Fibroblast of lung (primary cell): ENCODE measurements around the gene INHBC. TPM values are rescaled to one million over a fixed set of nuclear protein-coding genes. Genes with fewer than 3 reads are reported as not detected.
"Not testable (repeated sequence)": the region's sequence is repeated elsewhere in the genome, so short reads cannot be mapped to it uniquely, and the experiment has no call there.

Experiments used
- DNase-seq, 2 donors: peaks; one replicate each; pipeline versions ENCODE4 v3.0.0 to v3.0.0-alpha.2; 2010; ENCODE audit warnings: low read depth in 2 of 2
- H2AFZ ChIP-seq: 2 replicates; pipeline ENCODE4 v1.5.1; 2012; ENCODE audit warnings: low read length, control low read depth, inconsistent platforms
- H3K27ac ChIP-seq: 2 replicates; pipeline ENCODE4 v1.5.1; 2011; ENCODE audit warnings: low read length, control low read depth; ENCODE audit not compliant: insufficient read depth
- H3K27me3 ChIP-seq: 2 replicates; pipeline ENCODE4 v1.5.1; 2011; ENCODE audit warnings: mild to moderate bottlenecking, low read length; ENCODE audit not compliant: control insufficient read depth, insufficient read depth
- H3K36me3 ChIP-seq: 2 replicates; pipeline ENCODE4 v1.5.1; 2011; ENCODE audit warnings: low read length; ENCODE audit not compliant: control insufficient read depth, insufficient read depth
- H3K4me1 ChIP-seq: 2 replicates; pipeline ENCODE4 v1.5.1; 2011; ENCODE audit warnings: low read length; ENCODE audit not compliant: control insufficient read depth, insufficient read depth; ENCODE audit errors: extremely low read depth
- H3K4me2 ChIP-seq: 2 replicates; pipeline ENCODE4 v1.5.1; 2011; ENCODE audit warnings: low read length, control low read depth; ENCODE audit not compliant: insufficient read depth; ENCODE audit errors: extremely low read depth
- H3K4me3 ChIP-seq, 4 experiments: fragments of 200-600 bp in 1 of 4; sonication (generic) in 1 of 4; replicated peaks in 1 of 4; 2 replicates each; pipeline ENCODE4 v1.5.1; 2011 to 2016; ENCODE audit warnings: low read length in 4 of 4, low read depth in 3 of 4, mild to moderate bottlenecking in 3 of 4, control low read depth in 2 of 4, inconsistent platforms in 1 of 4, mixed read lengths in 1 of 4; ENCODE audit not compliant: insufficient read depth in 1 of 4; ENCODE audit errors: control extremely low read depth in 1 of 4
- H3K79me2 ChIP-seq: 2 replicates; pipeline ENCODE4 v1.5.1; 2012; ENCODE audit warnings: mild to moderate bottlenecking, low read length, inconsistent platforms; ENCODE audit not compliant: control insufficient read depth, insufficient read depth
- H3K9ac ChIP-seq: 2 replicates; pipeline ENCODE4 v1.5.1; 2011; ENCODE audit warnings: mild to moderate bottlenecking, low read length, control low read depth; ENCODE audit not compliant: insufficient read depth
- H3K9me3 ChIP-seq: 2 replicates; pipeline ENCODE4 v1.5.1; 2012; ENCODE audit warnings: low read depth, low read length; ENCODE audit not compliant: control insufficient read depth, insufficient read depth
- H4K20me1 ChIP-seq: 2 replicates; pipeline ENCODE4 v1.5.1; 2011; ENCODE audit warnings: low read length; ENCODE audit not compliant: control insufficient read depth, insufficient read depth; ENCODE audit errors: extremely low read depth
- EZH2 ChIP-seq: IDR thresholded peaks from 2 replicates; pipeline ENCODE4 v1.5.1; 2012; ENCODE audit warnings: low read length, control low read depth, mild to moderate bottlenecking; ENCODE audit errors: missing control alignments
- polyA plus RNA-seq, 2 donors: library from polyadenylated mRNA; depleted of rRNA in 1 of 2; stranded (reverse) in 1 of 2; unstranded in 1 of 2; fragments of >200 nt; gene quantifications; 2 replicates each; pipeline ENCODE4 v1.2.1, GENCODE V29; 2011 to 2012; ENCODE audit warnings: missing spikeins in 1 of 2
- total RNA-seq: library from RNA; depleted of rRNA; stranded (reverse); fragments of >200 nt; gene quantifications from 2 replicates; pipeline ENCODE4 v1.2.1, GENCODE V29; 2014
- TF ChIP-seq, protein P1 (sequence below), 2 donors: IDR thresholded peaks in 1 of 2; conservative IDR thresholded peaks in 1 of 2; 1 replicate in 1 of 2; 2 replicates in 1 of 2; pipeline ENCODE4 v1.5.1; 2011 to 2012; ENCODE audit warnings: low read length in 2 of 2, control low read depth in 1 of 2, inconsistent platforms in 1 of 2, low read depth in 1 of 2, mild to moderate bottlenecking in 1 of 2

Gene INHBC
- total and polyA plus RNA-seq, 2 donors (not counting 1 experiment from before 2014, with no cell fraction given), result 0.05 TPM; not detected in 1

DNA sequence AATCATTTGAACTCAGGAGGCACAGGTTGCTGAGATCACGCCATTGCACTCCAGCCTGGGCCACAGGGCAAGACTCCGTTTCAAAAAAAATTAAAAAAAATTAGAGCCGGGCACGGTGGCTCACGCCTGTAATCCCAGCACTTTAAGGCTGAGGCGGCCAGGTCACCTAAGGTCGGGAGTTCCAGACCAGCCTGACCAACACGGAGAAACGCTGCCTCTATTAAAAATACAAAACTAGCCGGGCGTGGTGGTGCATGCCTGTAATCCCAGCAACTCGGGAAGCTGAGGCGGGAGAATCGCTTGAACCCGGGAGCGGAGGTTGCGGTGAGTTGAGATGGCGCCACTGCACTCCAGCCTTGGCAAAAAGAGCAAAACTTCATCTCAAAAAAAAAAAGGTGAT lies 39.5 kb upstream of the INHBC start:
- H3K79me2 ChIP-seq, result no peaks in the 10 kb centered on the region
- no peaks in the 10 kb centered on the region for H3K27me3 ChIP-seq
- no peak overlapping the region for H3K4me3 ChIP-seq
- H4K20me1 ChIP-seq, result no peaks in the 10 kb centered on the region
- H3K4me1 ChIP-seq, result peaks cover 4% of the 10 kb centered on the region
- no peak for DNase-seq
- no peaks in the 10 kb centered on the region for H3K9me3 ChIP-seq
- no peak overlapping the region for H3K9ac ChIP-seq
- H2AFZ ChIP-seq, result no peak overlapping the region
- H3K4me2 ChIP-seq, result no peak overlapping the region
- TF ChIP-seq, protein P1, sequence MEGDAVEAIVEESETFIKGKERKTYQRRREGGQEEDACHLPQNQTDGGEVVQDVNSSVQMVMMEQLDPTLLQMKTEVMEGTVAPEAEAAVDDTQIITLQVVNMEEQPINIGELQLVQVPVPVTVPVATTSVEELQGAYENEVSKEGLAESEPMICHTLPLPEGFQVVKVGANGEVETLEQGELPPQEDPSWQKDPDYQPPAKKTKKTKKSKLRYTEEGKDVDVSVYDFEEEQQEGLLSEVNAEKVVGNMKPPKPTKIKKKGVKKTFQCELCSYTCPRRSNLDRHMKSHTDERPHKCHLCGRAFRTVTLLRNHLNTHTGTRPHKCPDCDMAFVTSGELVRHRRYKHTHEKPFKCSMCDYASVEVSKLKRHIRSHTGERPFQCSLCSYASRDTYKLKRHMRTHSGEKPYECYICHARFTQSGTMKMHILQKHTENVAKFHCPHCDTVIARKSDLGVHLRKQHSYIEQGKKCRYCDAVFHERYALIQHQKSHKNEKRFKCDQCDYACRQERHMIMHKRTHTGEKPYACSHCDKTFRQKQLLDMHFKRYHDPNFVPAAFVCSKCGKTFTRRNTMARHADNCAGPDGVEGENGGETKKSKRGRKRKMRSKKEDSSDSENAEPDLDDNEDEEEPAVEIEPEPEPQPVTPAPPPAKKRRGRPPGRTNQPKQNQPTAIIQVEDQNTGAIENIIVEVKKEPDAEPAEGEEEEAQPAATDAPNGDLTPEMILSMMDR (conservative IDR thresholded peaks at IDR 0.05 in 1 of 2, IDR thresholded peaks at IDR 0.05 in 1 of 2; ENCODE audit: low read depth in 1 of 2, low read length in 2 of 2), result no peak
- no peak for TF ChIP-seq EZH2
- no peaks in the 10 kb centered on the region for H3K36me3 ChIP-seq
- no peak overlapping the region for H3K27ac ChIP-seq

DNA sequence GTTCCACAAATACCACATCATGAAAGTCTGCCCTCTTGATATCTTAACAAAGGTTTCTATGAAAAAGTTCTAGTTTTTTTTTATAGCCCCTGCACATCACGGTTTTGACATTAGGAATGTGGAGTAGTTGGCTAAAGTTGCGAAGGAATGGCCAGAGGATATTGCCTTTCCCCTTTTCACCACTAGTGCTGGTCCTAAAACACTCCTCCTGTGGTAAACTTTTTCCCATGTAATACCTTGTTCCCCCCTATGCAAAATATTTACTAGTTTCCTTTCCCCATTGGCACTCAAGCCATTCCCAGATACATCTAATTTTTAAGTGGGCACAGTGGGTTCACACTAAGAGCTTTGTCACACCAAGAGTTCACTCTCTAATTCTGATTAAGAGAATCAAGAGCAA lies 37.1 kb upstream of the INHBC start:
- Histone ChIP-seq H4K20me1 (no peaks in the 10 kb centered on the region), H3K27ac (no peak overlapping the region), H3K9ac (no peak overlapping the region), H3K4me3 (no peak overlapping the region), H3K4me1 (no peaks in the 10 kb centered on the region), H3K4me2 (no peak overlapping the region), H2AFZ (no peak overlapping the region), H3K27me3 (no peaks in the 10 kb centered on the region), H3K36me3 (no peaks in the 10 kb centered on the region), H3K79me2 (peaks cover 2% of the 10 kb centered on the region), H3K9me3 (no peaks in the 10 kb centered on the region)
- DNase-seq, result no peak
- TF ChIP-seq EZH2, result no peak
- TF ChIP-seq, protein P1 (conservative IDR thresholded peaks at IDR 0.05 in 1 of 2, IDR thresholded peaks at IDR 0.05 in 1 of 2; ENCODE audit: low read depth in 1 of 2, low read length in 2 of 2), result no peak

DNA sequence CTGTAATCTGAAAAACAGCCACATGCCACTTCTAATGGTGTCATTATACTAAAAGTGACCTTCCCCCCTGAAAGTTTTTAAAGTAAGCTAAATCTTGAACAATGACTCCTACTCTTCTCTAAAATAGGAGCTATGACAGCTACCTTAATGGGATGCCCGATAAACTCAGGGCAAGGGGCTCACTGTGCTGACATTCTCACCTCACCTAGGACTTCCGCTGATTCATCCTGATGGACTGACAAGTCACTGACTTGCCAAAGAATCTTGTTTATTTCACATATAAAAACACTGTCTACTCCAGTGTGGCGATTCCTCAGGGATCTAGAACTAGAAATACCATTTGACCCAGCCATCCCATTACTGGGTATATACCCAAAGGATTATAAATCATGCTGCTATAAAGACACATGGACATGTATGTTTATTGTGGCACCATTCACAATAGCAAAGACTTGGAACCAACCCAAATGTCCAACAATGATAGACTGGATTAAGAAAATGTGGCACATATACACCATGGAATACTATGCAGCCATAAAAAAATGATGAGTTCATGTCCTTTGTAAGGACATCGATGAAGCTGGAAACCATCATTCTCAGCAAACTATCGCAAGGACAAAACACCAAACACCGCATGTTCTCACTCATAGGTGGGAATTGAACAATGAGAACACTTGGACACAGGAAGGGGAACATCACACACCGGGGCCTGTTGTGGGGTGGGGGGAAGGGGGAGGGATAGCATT lies 34.7 kb upstream of the INHBC start:
- not testable (repeated sequence) for H2AFZ ChIP-seq, H3K36me3 ChIP-seq, H3K79me2 ChIP-seq, DNase-seq, H3K4me2 ChIP-seq, H4K20me1 ChIP-seq, H3K27ac ChIP-seq, H3K9me3 ChIP-seq, H3K9ac ChIP-seq, H3K27me3 ChIP-seq, H3K4me1 ChIP-seq, H3K4me3 ChIP-seq
